Neural crest cell (in vitro differentiated cells): ENCODE results near the gene PLCL1. TPM values are rescaled to one million over a fixed set of nuclear protein-coding genes. Genes with fewer than 3 reads are reported as not detected.

Source experiments
- DNase-seq: peaks from one replicate; pipeline ENCODE4 v3.0.0; 2021; ENCODE audit warnings: low read depth, mixed read lengths, low spot score
- H3K27ac Mint-ChIP-seq: one replicate; pipeline ENCODE4 v1.8.0; 2021; ENCODE audit warnings: mild to moderate bottlenecking, mixed read lengths; ENCODE audit not compliant: unreplicated experiment
- H3K27me3 Mint-ChIP-seq: 2 replicates; pipeline ENCODE4 v1.8.0; 2021; ENCODE audit warnings: low read depth, mild to moderate bottlenecking, mixed read lengths
- H3K36me3 Mint-ChIP-seq: 2 replicates; pipeline ENCODE4 v1.8.0; 2021; ENCODE audit warnings: low read depth, mild to moderate bottlenecking, mixed read lengths
- H3K4me1 Mint-ChIP-seq: 2 replicates; pipeline ENCODE4 v1.8.0; 2021; ENCODE audit warnings: mixed read lengths
- H3K4me3 Mint-ChIP-seq: one replicate; pipeline ENCODE4 v1.8.0; 2021; ENCODE audit warnings: mild to moderate bottlenecking, mixed read lengths
- H3K9me3 Mint-ChIP-seq: 2 replicates; pipeline ENCODE4 v1.8.0; 2021; ENCODE audit warnings: mixed read lengths
- total RNA-seq: library from RNA; stranded (reverse); gene quantifications from 2 replicates; pipeline ENCODE4 v1.2.1, GENCODE V29; 2021
- TF ChIP-seq, protein P1 (sequence below): fragments of 200-600 bp; sonication (generic); conservative IDR thresholded peaks from 2 replicates; pipeline ENCODE4 v1.5.0; 2021; ENCODE audit warnings: antibody characterized with exemption, mild to moderate bottlenecking

The PLCL1 gene
- total RNA-seq, 1 donor from 2014 or later = 0.72 TPM

DNA sequence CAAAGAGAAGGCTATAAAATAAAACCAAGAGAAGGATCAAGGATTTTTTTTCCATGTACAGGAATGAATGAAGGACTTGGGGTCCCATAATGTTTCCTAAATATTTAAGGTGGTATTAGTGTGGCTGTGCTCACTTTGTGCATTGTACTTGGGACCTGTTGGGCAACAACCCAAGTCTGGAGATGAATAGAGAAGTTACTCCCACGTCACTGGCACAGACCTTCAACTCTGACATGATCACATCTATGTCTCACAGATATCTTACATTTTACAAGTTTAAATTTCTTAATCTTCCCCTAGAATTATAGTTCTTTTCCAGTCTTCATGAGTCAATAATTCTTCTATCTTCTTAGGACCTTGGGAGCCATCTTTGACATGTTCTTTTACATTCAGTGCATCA is 133.4 kb downstream of the PLCL1 start:
- H3K27ac Mint-ChIP-seq = no peak overlapping the region

DNA sequence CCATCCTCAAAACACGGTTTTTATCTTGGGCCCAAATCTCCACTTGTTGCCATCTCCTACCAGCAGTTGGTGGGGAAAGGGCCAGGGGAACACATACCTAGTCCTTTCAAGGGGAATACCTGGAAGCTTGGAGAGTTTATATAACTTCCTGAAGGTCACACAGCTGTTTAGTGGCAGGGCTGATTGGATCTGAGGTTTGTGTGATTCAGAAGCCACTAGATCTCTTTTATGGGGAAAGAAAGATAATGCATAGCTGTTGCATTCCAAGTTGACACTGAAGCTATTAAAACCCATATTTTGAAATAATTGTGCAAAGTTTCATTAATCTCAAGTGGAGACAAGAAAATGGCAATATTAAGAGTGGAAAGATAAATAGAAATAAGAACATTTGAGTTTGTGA is 134.2 kb downstream of the PLCL1 start:
- H3K9me3 Mint-ChIP-seq = no peaks in the 10 kb centered on the region
- DNase-seq = no peak
- H3K36me3 Mint-ChIP-seq = no peaks in the 10 kb centered on the region
- H3K4me1 Mint-ChIP-seq = peaks cover 4% of the 10 kb centered on the region
- TF ChIP-seq, protein P1, sequence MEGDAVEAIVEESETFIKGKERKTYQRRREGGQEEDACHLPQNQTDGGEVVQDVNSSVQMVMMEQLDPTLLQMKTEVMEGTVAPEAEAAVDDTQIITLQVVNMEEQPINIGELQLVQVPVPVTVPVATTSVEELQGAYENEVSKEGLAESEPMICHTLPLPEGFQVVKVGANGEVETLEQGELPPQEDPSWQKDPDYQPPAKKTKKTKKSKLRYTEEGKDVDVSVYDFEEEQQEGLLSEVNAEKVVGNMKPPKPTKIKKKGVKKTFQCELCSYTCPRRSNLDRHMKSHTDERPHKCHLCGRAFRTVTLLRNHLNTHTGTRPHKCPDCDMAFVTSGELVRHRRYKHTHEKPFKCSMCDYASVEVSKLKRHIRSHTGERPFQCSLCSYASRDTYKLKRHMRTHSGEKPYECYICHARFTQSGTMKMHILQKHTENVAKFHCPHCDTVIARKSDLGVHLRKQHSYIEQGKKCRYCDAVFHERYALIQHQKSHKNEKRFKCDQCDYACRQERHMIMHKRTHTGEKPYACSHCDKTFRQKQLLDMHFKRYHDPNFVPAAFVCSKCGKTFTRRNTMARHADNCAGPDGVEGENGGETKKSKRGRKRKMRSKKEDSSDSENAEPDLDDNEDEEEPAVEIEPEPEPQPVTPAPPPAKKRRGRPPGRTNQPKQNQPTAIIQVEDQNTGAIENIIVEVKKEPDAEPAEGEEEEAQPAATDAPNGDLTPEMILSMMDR = no peak
- no peak overlapping the region for H3K4me3 Mint-ChIP-seq
- no peak overlapping the region for H3K27ac Mint-ChIP-seq
- H3K27me3 Mint-ChIP-seq = no peaks in the 10 kb centered on the region

More for the DNA sequence above, 133.4 kb downstream of the PLCL1 start:
- H3K4me1 Mint-ChIP-seq = peaks cover 4% of the 10 kb centered on the region
- H3K27me3 Mint-ChIP-seq = no peaks in the 10 kb centered on the region
- TF ChIP-seq, protein P1 = no peak
- no peak overlapping the region for H3K4me3 Mint-ChIP-seq
- H3K9me3 Mint-ChIP-seq = no peaks in the 10 kb centered on the region
- DNase-seq = no peak
- no peaks in the 10 kb centered on the region for H3K36me3 Mint-ChIP-seq

DNA sequence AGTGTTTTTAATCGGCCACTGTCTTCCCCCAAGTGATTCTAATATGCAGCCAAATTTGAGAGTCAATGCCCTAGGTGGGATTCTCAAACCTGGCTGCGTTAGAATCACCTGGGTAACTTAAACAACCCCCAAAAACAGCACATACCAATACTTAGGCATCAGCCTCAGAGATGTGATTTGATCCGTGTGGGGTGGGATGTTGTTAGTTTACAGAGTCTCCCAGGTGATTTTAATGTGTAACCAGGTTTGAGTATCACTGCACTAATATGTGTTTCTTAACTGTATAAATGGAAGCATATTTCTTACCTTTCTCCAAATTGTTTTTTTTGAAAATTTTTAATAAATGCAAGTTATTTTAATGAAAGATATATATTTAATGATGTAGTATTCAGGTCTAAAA is 135.4 kb downstream of the PLCL1 start:
- no peak overlapping the region for H3K4me3 Mint-ChIP-seq
- H3K27me3 Mint-ChIP-seq = no peaks in the 10 kb centered on the region
- no peaks in the 10 kb centered on the region for H3K4me1 Mint-ChIP-seq
- DNase-seq = no peak
- TF ChIP-seq, protein P1 = no peak
- no peak overlapping the region for H3K27ac Mint-ChIP-seq
- H3K36me3 Mint-ChIP-seq = no peaks in the 10 kb centered on the region
- H3K9me3 Mint-ChIP-seq = no peaks in the 10 kb centered on the region

GRCh38 chr2:197940382-197940781 is 136.0 kb downstream of the PLCL1 start:
- DNase-seq = no peak
- Mint-ChIP-seq H3K36me3 (no peaks in the 10 kb centered on the region), H3K9me3 (no peaks in the 10 kb centered on the region), H3K27me3 (no peaks in the 10 kb centered on the region), H3K4me1 (no peaks in the 10 kb centered on the region), H3K27ac (no peak overlapping the region), H3K4me3 (no peak overlapping the region)
- TF ChIP-seq, protein P1 = no peak

DNA sequence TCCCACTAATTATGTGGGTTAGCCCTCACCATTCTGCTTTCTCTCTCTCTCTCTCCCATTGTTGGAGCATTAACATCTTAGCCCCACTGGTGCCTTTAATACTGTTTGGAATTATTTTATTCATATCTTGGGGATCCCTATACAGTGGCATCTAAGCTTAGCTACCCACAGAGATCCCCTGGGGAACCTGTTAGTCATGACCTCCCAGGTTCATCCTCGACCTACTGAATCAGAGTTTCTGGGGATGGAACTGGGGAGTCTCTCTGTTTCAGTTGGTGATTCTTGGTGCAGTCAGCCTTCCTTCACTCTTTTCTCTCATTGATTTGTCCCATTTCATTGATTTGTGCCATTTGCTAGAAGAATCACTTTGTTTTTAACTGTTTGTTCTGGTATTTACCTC is 137.3 kb downstream of the PLCL1 start:
- H3K27ac Mint-ChIP-seq = no peak overlapping the region
- H3K36me3 Mint-ChIP-seq = no peaks in the 10 kb centered on the region
- H3K9me3 Mint-ChIP-seq = no peaks in the 10 kb centered on the region
- TF ChIP-seq, protein P1 = no peak
- H3K4me1 Mint-ChIP-seq = no peaks in the 10 kb centered on the region
- no peaks in the 10 kb centered on the region for H3K27me3 Mint-ChIP-seq
- DNase-seq = no peak
- H3K4me3 Mint-ChIP-seq = no peak overlapping the region

GRCh38 chr2:197943731-197944130 is 139.3 kb downstream of the PLCL1 start:
- no peak overlapping the region for H3K4me3 Mint-ChIP-seq
- TF ChIP-seq, protein P1 = no peak
- peaks cover 5% of the 10 kb centered on the region for H3K27me3 Mint-ChIP-seq
- no peaks in the 10 kb centered on the region for H3K9me3 Mint-ChIP-seq
- no peaks in the 10 kb centered on the region for H3K4me1 Mint-ChIP-seq
- DNase-seq = no peak
- H3K36me3 Mint-ChIP-seq = no peaks in the 10 kb centered on the region
- H3K27ac Mint-ChIP-seq = no peak overlapping the region
